Cardiac muscle cell (in vitro differentiated cells and primary cell): ENCODE results near the gene RBM34. TPM values are rescaled to one million over a fixed set of nuclear protein-coding genes. Genes with fewer than 3 reads are reported as not detected.
"Not testable (repeated sequence)": the region's sequence is repeated elsewhere in the genome, so short reads cannot be mapped to it uniquely, and the experiment has no call there.

Source experiments
- DNase-seq, 2 donors: peaks; one replicate each; pipeline versions ENCODE4 v3.0.0 to v3.0.0-alpha.2; 2010 to 2017; ENCODE audit warnings: low read depth in 1 of 2, low spot score in 1 of 2
- H3K27ac ChIP-seq: fragments of 200-600 bp; sonication (generic); 2 replicates; pipeline ENCODE4 v1.5.1; 2016
- H3K27me3 ChIP-seq: fragments of 200-600 bp; sonication (generic); 2 replicates; pipeline ENCODE4 v1.6.0; 2016; ENCODE audit warnings: control low read depth
- H3K36me3 ChIP-seq: fragments of 200-600 bp; sonication (generic); 2 replicates; pipeline ENCODE4 v1.5.1; 2016; ENCODE audit warnings: control low read depth
- H3K4me1 ChIP-seq: fragments of 200-600 bp; sonication (generic); 2 replicates; pipeline ENCODE4 v1.8.1; 2017; ENCODE audit warnings: low read depth, mild to moderate bottlenecking, mixed run types
- H3K4me3 ChIP-seq: fragments of 200-600 bp; sonication (generic); 2 replicates; pipeline ENCODE4 v1.5.1; 2016; ENCODE audit warnings: mild to moderate bottlenecking
- H3K9me3 ChIP-seq: fragments of 200-600 bp; sonication (generic); 2 replicates; pipeline ENCODE4 v1.5.1; 2017; ENCODE audit warnings: low read depth, mild to moderate bottlenecking, control low read depth
- polyA plus RNA-seq: library from polyadenylated mRNA; unstranded; fragments of >200 nt; fragmentation: Nextera tagmentation; extraction: Ambion mirVana; gene quantifications from 2 replicates; pipeline ENCODE4 v1.2.1, GENCODE V29; 2016
- total RNA-seq: library from RNA; depleted of rRNA; stranded (reverse); fragments of >200 nt; gene quantifications from 2 replicates; pipeline ENCODE4 v1.2.3, GENCODE V29; 2016
- TF ChIP-seq, protein P1 (sequence below): IDR thresholded peaks from 2 replicates; pipeline ENCODE4 v1.5.1; 2012; ENCODE audit warnings: low read depth, mild to moderate bottlenecking, low read length

Gene RBM34
- total and polyA plus RNA-seq, 2 experiments from 2014 or later: 40.7 to 63.8 TPM

DNA sequence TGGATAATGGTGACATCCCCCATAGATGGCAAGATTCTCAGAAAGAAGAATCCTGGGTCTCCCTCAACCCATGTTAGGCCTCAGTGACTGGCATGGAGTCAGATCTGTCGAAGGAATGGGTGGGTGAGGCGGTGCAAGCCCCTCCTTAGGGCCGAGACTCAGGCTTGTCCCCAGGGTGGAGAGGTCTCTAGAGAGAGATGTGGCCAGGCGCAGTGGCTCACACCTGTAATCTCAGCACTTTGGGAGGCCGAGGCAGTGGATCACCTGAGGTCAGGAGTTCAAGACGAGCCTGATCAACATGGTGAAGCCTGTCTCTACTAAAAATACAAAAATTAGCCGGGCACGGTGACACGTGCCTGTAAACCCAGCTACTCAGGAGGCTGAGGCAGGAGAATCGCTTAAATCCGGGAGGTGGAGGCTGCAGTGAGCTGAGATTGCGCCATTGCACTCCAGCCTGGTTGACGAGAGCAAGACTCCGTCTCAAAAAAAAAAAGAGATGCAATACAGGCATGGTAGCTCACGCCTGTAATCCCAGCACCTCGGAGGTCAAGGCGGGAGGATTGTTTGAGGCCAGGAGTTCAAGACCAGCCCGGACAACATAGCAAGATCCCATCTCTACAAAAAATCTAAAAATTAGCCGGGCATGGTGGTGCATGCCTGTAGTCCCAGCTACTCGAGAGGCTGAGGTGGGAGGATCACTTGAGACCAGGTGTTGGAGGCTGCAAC lies 69.6 kb downstream of the RBM34 start:
- H3K27me3 ChIP-seq, H3K36me3 ChIP-seq, H3K4me3 ChIP-seq, H3K4me1 ChIP-seq, DNase-seq, H3K27ac ChIP-seq, H3K9me3 ChIP-seq: not testable (repeated sequence)

DNA sequence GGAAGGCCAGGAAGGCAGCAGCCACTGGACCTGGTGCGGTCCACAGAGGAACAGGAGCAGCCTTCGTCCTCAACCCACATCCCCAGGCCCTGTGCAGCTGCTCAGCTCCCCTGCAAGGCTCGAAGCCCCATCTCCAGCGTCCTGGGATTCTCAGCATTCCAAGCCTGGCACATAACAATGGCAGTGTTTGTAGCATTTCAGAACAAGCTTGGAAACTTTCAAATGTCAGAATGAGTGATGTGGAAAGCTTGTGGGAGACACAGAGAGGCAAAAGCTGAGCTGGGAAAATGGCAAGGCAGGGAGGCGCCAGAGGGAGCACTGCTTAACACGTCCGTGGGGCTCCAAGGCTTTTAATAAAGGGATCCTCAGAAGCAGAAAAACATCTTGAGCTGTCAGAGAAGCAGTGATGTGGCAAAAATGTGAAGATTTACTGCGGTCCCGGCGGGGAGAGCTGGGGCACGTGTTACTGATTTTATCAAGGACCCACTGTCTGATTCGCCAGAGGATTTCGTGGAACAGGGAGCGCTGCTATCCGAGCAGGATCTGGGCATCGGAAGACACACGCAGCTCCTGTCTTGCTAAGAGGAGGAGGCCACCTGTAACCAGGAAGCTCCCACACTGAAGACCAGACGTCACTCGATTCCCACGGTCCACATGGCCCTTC lies 70.5 kb downstream of the RBM34 start:
- H3K4me3 ChIP-seq: no peak overlapping the region
- no peaks in the 10 kb centered on the region for H3K9me3 ChIP-seq
- no peaks in the 10 kb centered on the region for H3K36me3 ChIP-seq
- TF ChIP-seq, protein P1, sequence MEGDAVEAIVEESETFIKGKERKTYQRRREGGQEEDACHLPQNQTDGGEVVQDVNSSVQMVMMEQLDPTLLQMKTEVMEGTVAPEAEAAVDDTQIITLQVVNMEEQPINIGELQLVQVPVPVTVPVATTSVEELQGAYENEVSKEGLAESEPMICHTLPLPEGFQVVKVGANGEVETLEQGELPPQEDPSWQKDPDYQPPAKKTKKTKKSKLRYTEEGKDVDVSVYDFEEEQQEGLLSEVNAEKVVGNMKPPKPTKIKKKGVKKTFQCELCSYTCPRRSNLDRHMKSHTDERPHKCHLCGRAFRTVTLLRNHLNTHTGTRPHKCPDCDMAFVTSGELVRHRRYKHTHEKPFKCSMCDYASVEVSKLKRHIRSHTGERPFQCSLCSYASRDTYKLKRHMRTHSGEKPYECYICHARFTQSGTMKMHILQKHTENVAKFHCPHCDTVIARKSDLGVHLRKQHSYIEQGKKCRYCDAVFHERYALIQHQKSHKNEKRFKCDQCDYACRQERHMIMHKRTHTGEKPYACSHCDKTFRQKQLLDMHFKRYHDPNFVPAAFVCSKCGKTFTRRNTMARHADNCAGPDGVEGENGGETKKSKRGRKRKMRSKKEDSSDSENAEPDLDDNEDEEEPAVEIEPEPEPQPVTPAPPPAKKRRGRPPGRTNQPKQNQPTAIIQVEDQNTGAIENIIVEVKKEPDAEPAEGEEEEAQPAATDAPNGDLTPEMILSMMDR: no peak
- peaks cover 4% of the 10 kb centered on the region for H3K4me1 ChIP-seq
- peak overlapping the region; percentile 4 for H3K27ac ChIP-seq
- DNase-seq: peak; percentile 26 to 55
- H3K27me3 ChIP-seq: no peaks in the 10 kb centered on the region

DNA sequence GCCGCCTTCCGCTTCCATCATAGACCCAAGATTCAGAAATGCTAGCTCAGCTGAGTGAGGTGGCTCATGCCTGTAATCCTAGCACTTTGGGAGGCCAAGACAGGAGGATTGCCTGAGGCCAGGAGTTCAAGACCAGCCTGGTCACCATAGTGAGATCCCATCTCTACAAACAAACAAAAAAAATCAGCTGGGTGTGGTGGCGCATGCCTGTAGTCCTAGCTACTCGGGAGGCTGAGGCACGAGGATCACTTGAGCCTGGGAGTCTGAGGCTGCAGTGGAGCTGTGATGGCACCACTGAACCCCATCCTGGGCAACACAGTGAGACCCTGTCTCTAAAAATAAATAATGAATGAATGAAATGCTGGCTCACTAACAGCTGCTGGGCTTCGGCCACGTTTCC lies 72.1 kb downstream of the RBM34 start:
- Histone ChIP-seq H3K4me3 (no peak overlapping the region), H3K36me3 (no peaks in the 10 kb centered on the region), H3K27ac (no peak overlapping the region), H3K27me3 (no peaks in the 10 kb centered on the region), H3K4me1 (peaks cover 4% of the 10 kb centered on the region), H3K9me3 (no peaks in the 10 kb centered on the region)
- TF ChIP-seq, protein P1: no peak
- no peak for DNase-seq

DNA sequence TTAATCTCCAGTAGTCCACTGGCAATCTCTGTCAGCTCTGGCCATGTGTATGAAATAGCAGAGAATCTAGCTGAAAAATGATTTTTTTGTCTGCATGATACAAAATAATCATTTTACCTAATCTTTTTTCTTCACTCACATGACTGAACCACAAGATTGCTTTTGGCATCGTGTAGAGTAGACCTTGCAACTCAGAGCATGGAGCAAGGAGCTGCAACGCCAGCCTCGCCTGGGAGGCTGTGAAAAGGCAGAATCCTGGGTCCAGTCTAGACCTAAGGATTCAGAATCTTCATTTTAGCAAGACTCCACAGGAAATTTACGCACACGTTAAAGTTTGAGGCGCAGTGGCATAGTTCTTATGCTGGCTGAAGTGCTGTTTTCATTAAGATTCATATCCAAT lies 72.6 kb downstream of the RBM34 start:
- no peaks in the 10 kb centered on the region for H3K27me3 ChIP-seq
- H3K9me3 ChIP-seq: no peaks in the 10 kb centered on the region
- no peaks in the 10 kb centered on the region for H3K36me3 ChIP-seq
- TF ChIP-seq, protein P1: no peak
- DNase-seq: no peak
- peaks cover 2% of the 10 kb centered on the region for H3K4me1 ChIP-seq
- H3K4me3 ChIP-seq: no peak overlapping the region
- no peak overlapping the region for H3K27ac ChIP-seq

DNA sequence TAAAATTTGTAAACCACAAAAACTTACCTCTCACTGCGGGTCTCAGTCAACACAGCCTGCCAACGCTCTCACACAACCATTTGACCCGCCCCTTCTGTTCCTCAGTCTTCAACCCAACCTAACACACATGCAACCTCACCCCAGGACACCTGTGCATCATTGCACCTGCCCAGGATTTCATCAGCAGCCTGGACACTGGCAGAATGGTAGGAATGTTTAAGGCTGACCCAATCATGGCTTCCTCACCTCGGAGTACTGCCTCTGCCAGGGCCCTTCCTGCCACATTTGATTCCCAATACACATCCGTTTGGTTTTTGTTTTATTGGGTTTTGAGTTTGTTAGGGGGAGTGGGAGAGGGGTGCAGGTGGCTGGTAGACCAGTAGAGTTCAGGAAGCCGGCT lies 73.1 kb downstream of the RBM34 start:
- DNase-seq: no peak
- H3K4me3 ChIP-seq: no peak overlapping the region
- H3K4me1 ChIP-seq: peaks cover 6% of the 10 kb centered on the region
- no peaks in the 10 kb centered on the region for H3K36me3 ChIP-seq
- no peak overlapping the region for H3K27ac ChIP-seq
- no peaks in the 10 kb centered on the region for H3K27me3 ChIP-seq
- TF ChIP-seq, protein P1: no peak
- H3K9me3 ChIP-seq: no peaks in the 10 kb centered on the region

DNA sequence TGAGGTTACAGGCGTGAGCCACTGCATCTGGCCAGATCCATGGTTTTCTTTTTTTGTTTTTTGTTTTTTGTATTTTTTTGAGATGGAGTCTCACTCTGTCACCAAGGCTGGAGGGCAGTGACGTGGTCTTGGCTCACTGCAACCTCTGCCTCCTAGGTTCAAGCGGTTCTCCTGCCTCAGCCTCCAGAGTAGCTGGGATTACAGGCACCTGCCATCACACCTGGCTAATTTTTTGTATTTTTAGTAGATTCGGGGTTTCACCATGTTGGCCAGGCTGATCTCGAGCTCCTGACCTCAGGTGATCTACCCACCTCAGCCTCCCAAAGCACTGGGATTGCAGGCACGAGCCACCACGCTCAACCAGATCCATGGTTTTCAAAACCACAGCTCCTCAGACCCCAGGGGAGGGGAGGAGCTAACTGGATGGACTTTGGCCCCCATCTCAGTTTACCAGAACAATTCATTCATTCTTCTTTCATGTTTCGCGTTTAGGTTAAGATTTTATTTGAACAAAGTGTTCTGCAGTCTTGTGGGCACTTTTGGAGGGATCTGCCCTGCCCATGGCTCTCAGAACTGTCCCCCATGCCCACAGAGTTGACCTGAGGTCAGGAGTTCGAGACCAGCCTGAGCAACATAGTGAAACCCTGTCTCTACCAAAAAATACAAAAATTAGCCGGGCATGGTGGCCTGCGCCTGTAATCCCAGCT lies 75.5 kb downstream of the RBM34 start:
- not testable (repeated sequence) for H3K4me1 ChIP-seq, H3K27ac ChIP-seq, H3K4me3 ChIP-seq, H3K36me3 ChIP-seq, H3K9me3 ChIP-seq, H3K27me3 ChIP-seq, DNase-seq

Other genes starting within 250 kb of the RBM34 start
- 92.9 and 114 TPM in 2 replicates for gene TOMM20, start 32.4 kb downstream of the RBM34 start, total RNA-seq
- gene TOMM20, start 32.4 kb downstream of the RBM34 start, polyA plus RNA-seq: 71.8 and 93.6 TPM in 2 replicates
- gene ARID4B, start 166.9 kb upstream of the RBM34 start, total RNA-seq: 37.9 and 74.6 TPM in 2 replicates
- gene ARID4B, start 166.9 kb upstream of the RBM34 start, polyA plus RNA-seq: 33.8 and 34.2 TPM in 2 replicates
- gene GGPS1, start 167.3 kb upstream of the RBM34 start, total RNA-seq: 14.9 and 17.4 TPM in 2 replicates
- gene GGPS1, start 167.3 kb upstream of the RBM34 start, polyA plus RNA-seq: 66.9 and 73.2 TPM in 2 replicates
- 17.9 and 19.3 TPM in 2 replicates for gene TBCE, start 206.2 kb upstream of the RBM34 start, total RNA-seq
- 34.8 and 35.9 TPM in 2 replicates for gene TBCE, start 206.2 kb upstream of the RBM34 start, polyA plus RNA-seq